ENCODE measurements around the gene AATK. TPM values are rescaled to one million over a fixed set of nuclear protein-coding genes. Genes with fewer than 3 reads are reported as not detected.

Gene AATK
- total RNA-seq, 1 experiment from 2014 or later, result 0.46 TPM

GRCh38 chr17:81106716-81107115 lies 59.3 kb downstream of the AATK start:
- intact Hi-C loops (cut with micrococcal nuclease; ENCODE audit: unreplicated experiment), result no loop called here
- no peaks in the 10 kb centered on the region for H3K36me3 ChIP-seq (ENCODE audit: low read depth)
- no peaks in the 10 kb centered on the region for H3F3A ChIP-seq (ENCODE audit: insufficient read depth, low read depth)
- no peaks in the 10 kb centered on the region for H3K79me2 ChIP-seq (ENCODE audit: low read depth)
- H3K9me3 ChIP-seq (ENCODE audit: insufficient read depth, low read depth), result no peaks in the 10 kb centered on the region
- H3K9me2 ChIP-seq (ENCODE audit: insufficient read depth), result no peaks in the 10 kb centered on the region
- H3K4me3 ChIP-seq, result no peak overlapping the region
- no peak overlapping the region for H3K4me2 ChIP-seq
- H4K20me1 ChIP-seq (ENCODE audit: insufficient read depth), result no peaks in the 10 kb centered on the region
- no TSS peak for BruUV-seq (replicated peaks)
- no peak overlapping the region for H3K27ac ChIP-seq
- DNase-seq, result no peak
- no peak for TF ChIP-seq CTCF (conservative IDR thresholded peaks at IDR 0.05)
- no peak for TF ChIP-seq EZH2 (IDR thresholded peaks at IDR 0.05; ENCODE audit: low read depth)
- no peaks in the 10 kb centered on the region for H3K4me1 ChIP-seq (replicated peaks; ENCODE audit: insufficient read depth)
- CTCF ChIA-PET, result no interaction called here
- H2AFZ ChIP-seq, result no peak overlapping the region
- H3K27me3 ChIP-seq (ENCODE audit: insufficient read depth, low read depth), result no peaks in the 10 kb centered on the region
- POLR2A ChIA-PET (ENCODE audit: unreplicated experiment), result no interaction called here

GRCh38 chr17:81103379-81103778 lies 62.6 kb downstream of the AATK start:
- Histone ChIP-seq H3K27me3 (ENCODE audit: insufficient read depth, low read depth) (no peaks in the 10 kb centered on the region), H3K9me3 (ENCODE audit: insufficient read depth, low read depth) (no peaks in the 10 kb centered on the region), H3F3A (ENCODE audit: insufficient read depth, low read depth) (peaks cover 2% of the 10 kb centered on the region; the same call in 1 of the 2 replicates), H3K4me1 (replicated peaks; ENCODE audit: insufficient read depth) (peaks cover 4% of the 10 kb centered on the region), H3K4me2 (no peak overlapping the region), H4K20me1 (ENCODE audit: insufficient read depth) (no peaks in the 10 kb centered on the region), H3K79me2 (ENCODE audit: low read depth) (no peaks in the 10 kb centered on the region), H3K4me3 (no peak overlapping the region), H2AFZ (no peak overlapping the region), H3K9me2 (ENCODE audit: insufficient read depth) (no peaks in the 10 kb centered on the region), H3K36me3 (ENCODE audit: low read depth) (no peaks in the 10 kb centered on the region), H3K27ac (no peak overlapping the region)
- POLR2A ChIA-PET (ENCODE audit: unreplicated experiment), result no interaction called here
- BruUV-seq (replicated peaks), result no TSS peak
- TF ChIP-seq EZH2 (IDR thresholded peaks at IDR 0.05; ENCODE audit: low read depth) (no peak), CTCF (conservative IDR thresholded peaks at IDR 0.05) (no peak)
- DNase-seq, result no peak
- CTCF ChIA-PET, result interaction anchor here (0.6 to 0.7 kb wide), 2 partner anchors 433 to 636 kb away, joined by 3 to 13 read pairs; no protein-coding TSS in a partner anchor
- intact Hi-C loops (cut with micrococcal nuclease; ENCODE audit: unreplicated experiment), result no loop called here

DNA sequence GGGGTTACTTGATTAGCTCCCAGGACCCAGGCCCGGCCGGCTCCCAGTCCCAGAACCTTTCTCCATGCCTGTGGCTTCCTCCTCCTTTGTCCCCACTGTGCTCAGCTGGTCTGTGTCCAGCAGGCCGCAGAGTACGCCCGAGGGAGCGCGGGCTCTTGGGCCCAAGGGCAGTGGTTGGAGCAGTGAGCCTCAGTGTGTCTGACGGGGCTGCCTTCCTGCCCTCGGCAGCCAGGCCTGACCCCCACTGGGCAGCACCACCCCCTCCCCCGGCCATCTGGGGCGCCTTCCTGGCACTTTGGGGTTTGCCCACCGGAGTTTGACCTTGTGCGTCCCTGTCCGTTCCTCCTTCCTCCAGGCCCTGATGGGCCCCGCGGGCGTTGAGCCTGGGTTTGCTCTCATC lies 63.2 kb downstream of the AATK start:
- Histone ChIP-seq H3K9me3 (ENCODE audit: insufficient read depth, low read depth) (no peaks in the 10 kb centered on the region), H3K4me1 (replicated peaks; ENCODE audit: insufficient read depth) (peaks cover 9% of the 10 kb centered on the region), H3K4me3 (no peak overlapping the region), H3K27ac (no peak overlapping the region), H3K79me2 (ENCODE audit: low read depth) (no peaks in the 10 kb centered on the region), H3K9me2 (ENCODE audit: insufficient read depth) (no peaks in the 10 kb centered on the region), H3K27me3 (ENCODE audit: insufficient read depth, low read depth) (no peaks in the 10 kb centered on the region), H2AFZ (no peak overlapping the region), H4K20me1 (ENCODE audit: insufficient read depth) (no peaks in the 10 kb centered on the region), H3K36me3 (ENCODE audit: low read depth) (no peaks in the 10 kb centered on the region), H3F3A (ENCODE audit: insufficient read depth, low read depth) (peaks cover 6% of the 10 kb centered on the region; the same call in 1 of the 2 replicates), H3K4me2 (no peak overlapping the region)
- ChIA-PET POLR2A (ENCODE audit: unreplicated experiment) (no interaction called here), CTCF (interaction anchor here (0.6 kb wide), 1 partner anchor 433 kb away, joined by 13 read pairs; no protein-coding TSS in a partner anchor)
- no peak for DNase-seq
- intact Hi-C loops (cut with micrococcal nuclease; ENCODE audit: unreplicated experiment), result no loop called here
- BruUV-seq (replicated peaks), result no TSS peak
- TF ChIP-seq CTCF (conservative IDR thresholded peaks at IDR 0.05), result no peak
- TF ChIP-seq EZH2 (IDR thresholded peaks at IDR 0.05; ENCODE audit: low read depth), result no peak
